Fibroblast of lung (primary cell): ENCODE measurements around the gene PSMA7. TPM values are rescaled to one million over a fixed set of nuclear protein-coding genes. Genes with fewer than 3 reads are reported as not detected.

ENCODE experiments used
- DNase-seq, 2 donors: peaks; one replicate each; pipeline versions ENCODE4 v3.0.0 to v3.0.0-alpha.2; 2010; ENCODE audit warnings: low read depth in 2 of 2
- H2AFZ ChIP-seq: 2 replicates; pipeline ENCODE4 v1.5.1; 2012; ENCODE audit warnings: low read length, control low read depth, inconsistent platforms
- H3K27ac ChIP-seq: 2 replicates; pipeline ENCODE4 v1.5.1; 2011; ENCODE audit warnings: low read length, control low read depth; ENCODE audit not compliant: insufficient read depth
- H3K27me3 ChIP-seq: 2 replicates; pipeline ENCODE4 v1.5.1; 2011; ENCODE audit warnings: mild to moderate bottlenecking, low read length; ENCODE audit not compliant: control insufficient read depth, insufficient read depth
- H3K36me3 ChIP-seq: 2 replicates; pipeline ENCODE4 v1.5.1; 2011; ENCODE audit warnings: low read length; ENCODE audit not compliant: control insufficient read depth, insufficient read depth
- H3K4me1 ChIP-seq: 2 replicates; pipeline ENCODE4 v1.5.1; 2011; ENCODE audit warnings: low read length; ENCODE audit not compliant: control insufficient read depth, insufficient read depth; ENCODE audit errors: extremely low read depth
- H3K4me2 ChIP-seq: 2 replicates; pipeline ENCODE4 v1.5.1; 2011; ENCODE audit warnings: low read length, control low read depth; ENCODE audit not compliant: insufficient read depth; ENCODE audit errors: extremely low read depth
- H3K4me3 ChIP-seq, 4 experiments: fragments of 200-600 bp in 1 of 4; sonication (generic) in 1 of 4; replicated peaks in 1 of 4; 2 replicates each; pipeline ENCODE4 v1.5.1; 2011 to 2016; ENCODE audit warnings: low read length in 4 of 4, low read depth in 3 of 4, mild to moderate bottlenecking in 3 of 4, control low read depth in 2 of 4, inconsistent platforms in 1 of 4, mixed read lengths in 1 of 4; ENCODE audit not compliant: insufficient read depth in 1 of 4; ENCODE audit errors: control extremely low read depth in 1 of 4
- H3K79me2 ChIP-seq: 2 replicates; pipeline ENCODE4 v1.5.1; 2012; ENCODE audit warnings: mild to moderate bottlenecking, low read length, inconsistent platforms; ENCODE audit not compliant: control insufficient read depth, insufficient read depth
- H3K9ac ChIP-seq: 2 replicates; pipeline ENCODE4 v1.5.1; 2011; ENCODE audit warnings: mild to moderate bottlenecking, low read length, control low read depth; ENCODE audit not compliant: insufficient read depth
- H3K9me3 ChIP-seq: 2 replicates; pipeline ENCODE4 v1.5.1; 2012; ENCODE audit warnings: low read depth, low read length; ENCODE audit not compliant: control insufficient read depth, insufficient read depth
- H4K20me1 ChIP-seq: 2 replicates; pipeline ENCODE4 v1.5.1; 2011; ENCODE audit warnings: low read length; ENCODE audit not compliant: control insufficient read depth, insufficient read depth; ENCODE audit errors: extremely low read depth
- CTCF ChIP-seq, 2 donors: IDR thresholded peaks in 1 of 2; conservative IDR thresholded peaks in 1 of 2; 1 replicate in 1 of 2; 2 replicates in 1 of 2; pipeline ENCODE4 v1.5.1; 2011 to 2012; ENCODE audit warnings: low read length in 2 of 2, control low read depth in 1 of 2, inconsistent platforms in 1 of 2, low read depth in 1 of 2, mild to moderate bottlenecking in 1 of 2
- EZH2 ChIP-seq: IDR thresholded peaks from 2 replicates; pipeline ENCODE4 v1.5.1; 2012; ENCODE audit warnings: low read length, control low read depth, mild to moderate bottlenecking; ENCODE audit errors: missing control alignments
- polyA plus RNA-seq, 2 donors: library from polyadenylated mRNA; depleted of rRNA in 1 of 2; stranded (reverse) in 1 of 2; unstranded in 1 of 2; fragments of >200 nt; gene quantifications; 2 replicates each; pipeline ENCODE4 v1.2.1, GENCODE V29; 2011 to 2012; ENCODE audit warnings: missing spikeins in 1 of 2
- total RNA-seq: library from RNA; depleted of rRNA; stranded (reverse); fragments of >200 nt; gene quantifications from 2 replicates; pipeline ENCODE4 v1.2.1, GENCODE V29; 2014

PSMA7 gene
- total and polyA plus RNA-seq, 2 donors (not counting 1 experiment from before 2014, with no cell fraction given) = 234 to 342 TPM

- Histone ChIP-seq H2AFZ (no peak overlapping the region), H4K20me1 (no peaks in the 10 kb centered on the region), H3K9me3 (no peaks in the 10 kb centered on the region), H3K9ac (no peak overlapping the region), H3K27me3 (no peaks in the 10 kb centered on the region), H3K79me2 (no peaks in the 10 kb centered on the region), H3K4me2 (no peak overlapping the region), H3K4me3 (no peak overlapping the region), H3K27ac (no peak overlapping the region), H3K36me3 (peaks cover 5% of the 10 kb centered on the region), H3K4me1 (no peaks in the 10 kb centered on the region)
- TF ChIP-seq EZH2 (no peak), CTCF (conservative IDR thresholded peaks at IDR 0.05 in 1 of 2, IDR thresholded peaks at IDR 0.05 in 1 of 2; ENCODE audit: low read depth in 1 of 2, low read length in 2 of 2) (no peak)
- DNase-seq = no peak
Measured at GRCh38 chr20:62174021-62174804, 31.0 kb upstream of the PSMA7 start.

GRCh38 chr20:62172666-62173065 lies 29.5 kb upstream of the PSMA7 start:
- Histone ChIP-seq H3K36me3 (peaks cover 4% of the 10 kb centered on the region), H2AFZ (no peak overlapping the region), H3K4me3 (no peak overlapping the region), H3K9me3 (no peaks in the 10 kb centered on the region), H3K4me1 (no peaks in the 10 kb centered on the region), H4K20me1 (no peaks in the 10 kb centered on the region), H3K27ac (no peak overlapping the region), H3K4me2 (no peak overlapping the region), H3K9ac (no peak overlapping the region), H3K79me2 (no peaks in the 10 kb centered on the region), H3K27me3 (no peaks in the 10 kb centered on the region)
- TF ChIP-seq CTCF (conservative IDR thresholded peaks at IDR 0.05 in 1 of 2, IDR thresholded peaks at IDR 0.05 in 1 of 2; ENCODE audit: low read depth in 1 of 2, low read length in 2 of 2) (no peak), EZH2 (no peak)
- DNase-seq = no peak

- Histone ChIP-seq H3K9me3 (no peaks in the 10 kb centered on the region), H3K4me1 (no peaks in the 10 kb centered on the region), H3K27me3 (no peaks in the 10 kb centered on the region), H2AFZ (no peak overlapping the region), H3K27ac (no peak overlapping the region), H3K79me2 (no peaks in the 10 kb centered on the region), H3K9ac (no peak overlapping the region), H3K4me3 (no peak overlapping the region), H3K36me3 (peaks cover 7% of the 10 kb centered on the region), H3K4me2 (no peak overlapping the region), H4K20me1 (no peaks in the 10 kb centered on the region)
- no peak for DNase-seq
- no peak for TF ChIP-seq CTCF (conservative IDR thresholded peaks at IDR 0.05 in 1 of 2, IDR thresholded peaks at IDR 0.05 in 1 of 2; ENCODE audit: low read depth in 1 of 2, low read length in 2 of 2)
- TF ChIP-seq EZH2 = no peak
Measured at GRCh38 chr20:62171245-62171644, 28.1 kb upstream of the PSMA7 start.
